HCT116 (cell line): ENCODE results near the gene ATP13A2. TPM values are rescaled to one million over a fixed set of nuclear protein-coding genes. Genes with fewer than 3 reads are reported as not detected.

Source experiments
- ATAC-seq: fragments of 200-7000 bp; cut with Tn5 transposase; 2 replicates; pipeline ENCODE4 v1.9.1; 2020; ENCODE audit warnings: mild to moderate bottlenecking, moderate library complexity
- BruUV-seq: library from RNA; stranded (reverse); fragments of 400-500 nt; replicated peaks from 2 replicates; lab custom pipeline; 2021; lab: Mats Ljungman, UMichigan
- CTCF ChIA-PET: fragments of 300-600 bp; sonication (Branson Sonifier 250); formaldehyde crosslinking; loops from one replicate; lab custom pipeline; 2021; ENCODE audit warnings: antibody characterized with exemption; lab: Charles Lee
- POLR2A ChIA-PET: fragments of 300-600, 350-600 bp; sonication (Branson Sonifier 250); formaldehyde crosslinking; loops from one replicate; lab custom pipeline; 2021; ENCODE audit warnings: antibody characterized with exemption; lab: Charles Lee
- RAD21 ChIA-PET, 2 experiments: fragments of 300-600 bp; sonication (Branson Sonifier 250); formaldehyde crosslinking; loops; one replicate each; lab custom pipeline; 2023; ENCODE audit warnings: low total read pairs in 2 of 2; ENCODE audit not compliant: uncharacterized antibody in 2 of 2, unreplicated experiment in 2 of 2, low non-redundant PET in 1 of 2; lab: Charles Lee
- DNase-seq: peaks from one replicate; pipeline ENCODE4 v3.0.0-alpha.2; 2010; ENCODE audit warnings: low read depth, low spot score
- H2AFZ ChIP-seq: fragments of 200-600 bp; shearing (Covaris generic), sonication (generic); 2 replicates; pipeline ENCODE4 v1.6.1; 2017; ENCODE audit warnings: low read depth, mixed run types, mixed read lengths, antibody characterized with exemption, low read length; ENCODE audit not compliant: poor library complexity, severe bottlenecking
- H3K27ac ChIP-seq: 2 replicates; pipeline ENCODE4 v1.5.1; 2012; ENCODE audit warnings: low read depth, low read length
- H3K27me3 ChIP-seq: fragments of 200-600 bp; sonication (generic); 2 replicates; pipeline ENCODE4 v1.6.1; 2016; ENCODE audit warnings: mixed run types, low read length, mixed read lengths; ENCODE audit not compliant: insufficient read depth
- H3K36me3 ChIP-seq, 2 experiments: fragments of 200-500 bp in 1 of 2; fragments of 200-600 bp in 1 of 2; sonication (Bioruptor generic) in 1 of 2; sonication (generic) in 1 of 2; 2 replicates each; pipeline versions ENCODE4 v1.5.1 to v1.6.1; 2014 to 2016; ENCODE audit warnings: low read length in 2 of 2, inconsistent platforms in 1 of 2, mixed read lengths in 1 of 2, mixed run types in 1 of 2; ENCODE audit not compliant: insufficient read depth in 2 of 2, control insufficient read depth in 1 of 2
- H3K4me1 ChIP-seq, 2 experiments: fragments of 200-600 bp in 1 of 2; sonication (generic) in 1 of 2; 2 replicates each; pipeline versions ENCODE4 v1.5.1 to v1.6.1; 2012 to 2017; ENCODE audit warnings: low read length in 2 of 2, inconsistent platforms in 1 of 2, mild to moderate bottlenecking in 1 of 2, mixed read lengths in 1 of 2, mixed run types in 1 of 2, moderate library complexity in 1 of 2; ENCODE audit not compliant: insufficient read depth in 2 of 2, control insufficient read depth in 1 of 2
- H3K4me2 ChIP-seq: fragments of 200-600 bp; sonication (generic); 2 replicates; pipeline ENCODE4 v1.6.1; 2017; ENCODE audit warnings: mixed run types, low read length, mixed read lengths
- H3K4me3 ChIP-seq, 2 experiments: fragments of 200-600 bp in 1 of 2; sonication (generic) in 1 of 2; replicated peaks in 1 of 2; 2 replicates each; pipeline ENCODE4 v1.5.1; 2011 to 2016; ENCODE audit warnings: low read length in 2 of 2, control low read depth in 1 of 2, low read depth in 1 of 2, mild to moderate bottlenecking in 1 of 2, mixed read lengths in 1 of 2, mixed run types in 1 of 2
- H3K79me2 ChIP-seq: fragments of 200-600 bp; sonication (generic); 2 replicates; pipeline ENCODE4 v1.6.1; 2017; ENCODE audit warnings: mild to moderate bottlenecking, mixed run types, low read length, moderate library complexity, mixed read lengths; ENCODE audit not compliant: insufficient read depth
- H3K9ac ChIP-seq: fragments of 200-600 bp; sonication (generic); 2 replicates; pipeline ENCODE4 v1.6.1; 2016; ENCODE audit warnings: low read length, mixed read lengths
- H3K9me2 ChIP-seq: fragments of 200-600 bp; sonication (generic), shearing (Covaris generic); 2 replicates; pipeline ENCODE4 v1.6.1; 2017; ENCODE audit warnings: mixed run types, mild to moderate bottlenecking, moderate library complexity; ENCODE audit not compliant: insufficient read depth
- H3K9me3 ChIP-seq, 2 experiments: fragments of 200-500 bp in 1 of 2; fragments of 200-600 bp in 1 of 2; sonication (Bioruptor generic) in 1 of 2; sonication (generic) in 1 of 2; 2 replicates each; pipeline ENCODE4 v1.6.1; 2014 to 2017; ENCODE audit warnings: low read length in 2 of 2, mixed read lengths in 2 of 2, inconsistent platforms in 1 of 2, low read depth in 1 of 2, mild to moderate bottlenecking in 1 of 2, mixed run types in 1 of 2, moderate library complexity in 1 of 2; ENCODE audit not compliant: control insufficient read depth in 1 of 2, insufficient read depth in 1 of 2
- H4K20me1 ChIP-seq: fragments of 200-600 bp; sonication (generic), shearing (Covaris generic); 2 replicates; pipeline ENCODE4 v1.6.1; 2017; ENCODE audit warnings: mixed run types, mild to moderate bottlenecking, moderate library complexity; ENCODE audit not compliant: insufficient read depth
- CTCF ChIP-seq, 3 experiments: fragments of 200-600 bp in 1 of 3; sonication (generic) in 1 of 3; IDR thresholded peaks in 2 of 3; conservative IDR thresholded peaks in 1 of 3; 2 replicates each; pipeline ENCODE4 v1.5.1; 2012 to 2017; ENCODE audit warnings: low read depth in 2 of 3, low read length in 2 of 3, antibody characterized with exemption in 1 of 3, borderline replicate concordance in 1 of 3, control low read depth in 1 of 3, mild to moderate bottlenecking in 1 of 3, mixed read lengths in 1 of 3, mixed run types in 1 of 3, moderate library complexity in 1 of 3; ENCODE audit not compliant: insufficient read depth in 1 of 3
- EGR1 ChIP-seq: IDR thresholded peaks from 2 replicates; pipeline ENCODE4 v1.6.1; 2012; ENCODE audit warnings: low read depth
- EZH2 ChIP-seq: fragments of 200-600 bp; sonication (generic); IDR thresholded peaks from 2 replicates; pipeline ENCODE4 v1.6.1; 2017; ENCODE audit warnings: antibody characterized with exemption, mixed run types
- EZH2phosphoT487 ChIP-seq: fragments of 200-600 bp; IDR thresholded peaks from 2 replicates; pipeline ENCODE4 v1.6.1; 2018; ENCODE audit warnings: antibody characterized with exemption, borderline replicate concordance
- MAX ChIP-seq: IDR thresholded peaks from 2 replicates; pipeline ENCODE4 v1.6.1; 2012
- POLR2A ChIP-seq: IDR thresholded peaks from 2 replicates; pipeline ENCODE4 v1.7.0; 2011; ENCODE audit warnings: borderline replicate concordance; ENCODE audit not compliant: insufficient read depth, insufficient read length; ENCODE audit errors: extremely low read depth
- POLR2AphosphoS5 ChIP-seq: IDR thresholded peaks from 2 replicates; pipeline ENCODE4 v1.6.1; 2011; ENCODE audit warnings: mild to moderate bottlenecking, low read depth, low read length, moderate library complexity
- SP1 ChIP-seq: IDR thresholded peaks from 2 replicates; pipeline ENCODE4 v1.6.1; 2012; ENCODE audit warnings: low read depth
- SRF ChIP-seq: IDR thresholded peaks from 2 replicates; pipeline ENCODE4 v1.6.1; 2012; ENCODE audit warnings: low read depth
- ZFX ChIP-seq: fragments of 450-650 bp; IDR thresholded peaks from 2 replicates; pipeline ENCODE4 v1.6.1; 2017
- ZNF274 ChIP-seq: fragments of 200-500 bp; sonication (Bioruptor generic); IDR thresholded peaks from 2 replicates; pipeline ENCODE4 v1.6.1; 2014; ENCODE audit warnings: mild to moderate bottlenecking, low read depth, low read length, inconsistent platforms
- intact Hi-C: fragments of 100-400 bp; cut with micrococcal nuclease; formaldehyde crosslinking; loops from 2 replicates; pipeline ENCODE4 v1.10.0; 2022
- total RNA-seq: library from RNA; stranded (reverse); gene quantifications from one replicate; pipeline ENCODE4 v1.2.1, GENCODE V29; 2021; ENCODE audit not compliant: unreplicated experiment

ATP13A2 gene
- total RNA-seq, 1 experiment from 2014 or later, result 60.5 TPM

GRCh38 chr1:16972189-16972895, 39.4 kb downstream of the ATP13A2 start:
- H2AFZ ChIP-seq, result no peak overlapping the region
- H3K9me3 ChIP-seq, result no peaks in the 10 kb centered on the region
- peak overlapping the region; percentile 59 for H3K27ac ChIP-seq
- peak overlapping the region; percentile 22; the same call in 1 of the 2 replicates for H3K4me2 ChIP-seq
- POLR2A ChIA-PET, result no interaction called here
- H3K9ac ChIP-seq, result peak overlapping the region; percentile 11; the same call in 1 of the 2 replicates
- no TSS peak for BruUV-seq
- TF ChIP-seq POLR2AphosphoS5 (no peak), SP1 (no peak), ZNF274 (no peak), CTCF (IDR thresholded peaks at IDR 0.05 in 2 of 3, conservative IDR thresholded peaks at IDR 0.05 in 1 of 3; ENCODE audit: borderline replicate concordance in 1 of 3, insufficient read depth in 1 of 3, low read depth in 2 of 3, low read length in 2 of 3) (no peak), MAX (no peak), POLR2A (no peak), EZH2phosphoT487 (no peak), SRF (no peak), EZH2 (no peak), ZFX (no peak), EGR1 (no peak)
- no peaks in the 10 kb centered on the region for H3K27me3 ChIP-seq
- RAD21 ChIA-PET, result no interaction called here
- no peaks in the 10 kb centered on the region for H4K20me1 ChIP-seq
- peak; percentile 17 for ATAC-seq
- peaks cover 4% of the 10 kb centered on the region; the same call in 1 of the 2 replicates for H3K79me2 ChIP-seq
- DNase-seq, result no peak
- CTCF ChIA-PET, result interaction anchor here (1.0 kb wide), 1 partner anchor 11 kb away, joined by 3 read pairs; no protein-coding TSS in a partner anchor
- H3K36me3 ChIP-seq, result peaks cover 0 to 4% of the 10 kb centered on the region in 2 experiments; a peak in 2 of 4 replicates
- H3K4me1 ChIP-seq, result peaks cover 11 to 14% of the 10 kb centered on the region in 2 experiments
- H3K4me3 ChIP-seq, result no peak overlapping the region
- intact Hi-C loops, result no loop called here
- no peaks in the 10 kb centered on the region for H3K9me2 ChIP-seq
